ENCODE data around the gene KCNH5.
A peak's percentile ranks its signal among the peaks of the same experiment; 100 is the strongest.

Gene KCNH5, protein sequence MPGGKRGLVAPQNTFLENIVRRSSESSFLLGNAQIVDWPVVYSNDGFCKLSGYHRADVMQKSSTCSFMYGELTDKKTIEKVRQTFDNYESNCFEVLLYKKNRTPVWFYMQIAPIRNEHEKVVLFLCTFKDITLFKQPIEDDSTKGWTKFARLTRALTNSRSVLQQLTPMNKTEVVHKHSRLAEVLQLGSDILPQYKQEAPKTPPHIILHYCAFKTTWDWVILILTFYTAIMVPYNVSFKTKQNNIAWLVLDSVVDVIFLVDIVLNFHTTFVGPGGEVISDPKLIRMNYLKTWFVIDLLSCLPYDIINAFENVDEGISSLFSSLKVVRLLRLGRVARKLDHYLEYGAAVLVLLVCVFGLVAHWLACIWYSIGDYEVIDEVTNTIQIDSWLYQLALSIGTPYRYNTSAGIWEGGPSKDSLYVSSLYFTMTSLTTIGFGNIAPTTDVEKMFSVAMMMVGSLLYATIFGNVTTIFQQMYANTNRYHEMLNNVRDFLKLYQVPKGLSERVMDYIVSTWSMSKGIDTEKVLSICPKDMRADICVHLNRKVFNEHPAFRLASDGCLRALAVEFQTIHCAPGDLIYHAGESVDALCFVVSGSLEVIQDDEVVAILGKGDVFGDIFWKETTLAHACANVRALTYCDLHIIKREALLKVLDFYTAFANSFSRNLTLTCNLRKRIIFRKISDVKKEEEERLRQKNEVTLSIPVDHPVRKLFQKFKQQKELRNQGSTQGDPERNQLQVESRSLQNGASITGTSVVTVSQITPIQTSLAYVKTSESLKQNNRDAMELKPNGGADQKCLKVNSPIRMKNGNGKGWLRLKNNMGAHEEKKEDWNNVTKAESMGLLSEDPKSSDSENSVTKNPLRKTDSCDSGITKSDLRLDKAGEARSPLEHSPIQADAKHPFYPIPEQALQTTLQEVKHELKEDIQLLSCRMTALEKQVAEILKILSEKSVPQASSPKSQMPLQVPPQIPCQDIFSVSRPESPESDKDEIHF

DNA sequence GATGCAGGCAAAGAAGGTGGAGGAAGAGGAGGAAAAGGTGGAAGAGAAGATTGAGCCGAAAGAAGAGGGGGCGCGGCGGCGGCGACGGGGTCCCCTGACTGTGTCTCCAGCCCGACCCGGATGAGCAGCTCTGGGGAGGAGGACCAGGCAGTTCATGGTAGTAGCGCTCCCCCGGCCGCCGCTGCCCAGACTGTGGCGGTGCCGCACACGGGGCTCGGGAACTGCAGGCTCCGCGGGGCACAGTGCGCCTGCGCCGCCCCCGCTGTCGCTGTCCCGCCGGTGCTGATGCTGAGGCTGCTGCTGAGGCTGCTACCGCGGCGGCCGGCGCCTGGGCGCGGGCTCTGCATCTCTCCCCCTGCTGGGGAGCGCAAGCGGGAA is at the start of gene KCNH5:
TSS of gene KCNH5 (minus strand) at position 225 of the 378 bp plus-strand sequence. CDS start 272 bp downstream, outside the sequence.
- no peak for TF ChIP-seq GATA3 (IDR thresholded peaks at IDR 0.05; ENCODE audit: low read depth, low read length)

DNA sequence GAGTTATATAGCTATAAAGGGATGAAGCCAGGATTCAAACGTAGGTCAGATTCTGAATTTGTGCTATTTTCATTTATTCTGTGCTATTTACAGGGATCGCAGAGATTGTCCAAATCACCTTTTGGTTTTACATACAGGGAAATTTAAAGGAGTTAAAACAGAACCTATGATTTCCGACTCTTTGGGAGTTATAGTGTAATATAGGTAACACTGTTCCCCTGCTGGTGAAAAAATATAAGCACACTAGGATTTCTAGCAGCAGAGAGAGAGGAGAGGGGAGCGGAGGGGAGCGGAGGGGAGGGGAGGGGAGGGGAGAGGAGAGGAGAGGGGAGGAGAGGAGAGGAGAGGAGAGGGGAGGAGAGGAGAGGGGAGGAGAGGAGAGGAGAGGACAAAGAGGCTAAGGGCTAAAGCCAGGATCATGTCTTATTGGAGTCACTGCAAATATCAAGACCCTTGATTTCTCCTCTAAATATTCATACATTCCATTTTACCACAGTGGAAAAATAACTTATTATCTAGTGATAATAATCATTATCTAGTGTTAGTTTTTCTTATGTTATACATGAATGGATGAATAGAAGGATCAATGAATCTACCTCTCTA is 46.2 kb upstream of the KCNH5 start:
- TF ChIP-seq GATA3 (IDR thresholded peaks at IDR 0.05; ENCODE audit: low read depth, low read length) (no peak), GATA2 (IDR thresholded peaks at IDR 0.05; ENCODE audit: low read depth, low read length) (no peak)

DNA sequence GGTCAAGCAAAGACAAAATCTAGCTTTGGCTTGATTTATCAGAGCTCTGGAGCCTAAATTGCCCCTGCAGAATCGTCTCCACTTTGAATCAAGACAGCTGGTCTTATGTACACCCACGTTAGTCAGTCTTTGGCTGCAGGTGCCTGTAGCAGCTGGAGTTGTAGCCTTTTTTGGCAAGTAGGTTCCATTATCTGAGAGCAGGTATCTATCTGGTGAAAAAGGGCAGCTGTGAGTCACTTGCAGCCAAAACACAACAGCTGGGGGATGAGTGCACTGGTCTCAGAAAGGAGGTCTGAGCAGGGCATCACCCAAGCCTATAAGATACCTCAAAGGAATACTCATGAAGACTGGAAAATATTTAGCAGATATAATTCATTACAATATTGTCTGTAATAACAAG is 43.6 kb upstream of the KCNH5 start:
- TF ChIP-seq GATA2 (IDR thresholded peaks at IDR 0.05; ENCODE audit: low read depth, low read length) = no peak
- TF ChIP-seq GATA3 (IDR thresholded peaks at IDR 0.05; ENCODE audit: low read depth, low read length) = no peak

DNA sequence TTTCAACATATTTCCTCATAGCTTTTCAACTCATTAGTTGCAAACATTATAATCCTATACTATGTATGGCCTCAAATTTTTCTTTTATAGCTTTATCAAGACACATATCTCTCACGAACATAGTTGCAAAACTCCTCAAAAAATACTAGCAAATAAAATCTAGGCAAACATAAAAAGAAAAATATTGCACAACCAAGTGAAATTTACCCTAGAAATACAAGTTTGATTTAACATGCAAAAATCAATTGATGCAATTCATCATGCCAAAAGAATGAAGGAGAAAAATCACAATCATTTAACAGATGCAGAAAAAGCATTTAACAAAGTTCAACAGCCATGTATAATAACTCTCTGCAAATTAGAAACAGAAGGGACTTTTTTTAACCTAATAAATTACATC is 33.3 kb upstream of the KCNH5 start:
- TF ChIP-seq GATA2 (IDR thresholded peaks at IDR 0.05; ENCODE audit: low read depth, low read length) (no peak), GATA3 (IDR thresholded peaks at IDR 0.05; ENCODE audit: low read depth, low read length) (no peak)

DNA sequence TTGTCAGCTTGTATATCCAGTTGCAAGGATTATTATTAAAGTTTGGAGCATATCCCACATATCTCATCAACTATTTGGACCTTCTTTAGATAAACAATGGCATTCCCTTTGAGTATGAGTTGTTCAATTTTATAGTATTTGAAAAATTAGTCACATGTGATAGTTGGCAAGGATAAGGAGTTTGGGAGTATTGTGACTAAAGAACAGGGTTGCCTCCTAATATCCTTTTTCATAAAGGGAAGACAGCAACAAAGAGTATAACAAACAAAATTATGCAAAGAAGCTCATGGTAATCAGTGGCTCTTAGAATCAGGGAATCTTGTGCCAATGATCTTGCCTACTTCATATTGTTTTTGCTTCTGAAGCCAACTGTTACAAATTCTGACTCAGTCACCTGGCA is 31.2 kb upstream of the KCNH5 start:
- TF ChIP-seq GATA2 (IDR thresholded peaks at IDR 0.05; ENCODE audit: low read depth, low read length) (no peak), GATA3 (IDR thresholded peaks at IDR 0.05; ENCODE audit: low read depth, low read length) (no peak)

DNA sequence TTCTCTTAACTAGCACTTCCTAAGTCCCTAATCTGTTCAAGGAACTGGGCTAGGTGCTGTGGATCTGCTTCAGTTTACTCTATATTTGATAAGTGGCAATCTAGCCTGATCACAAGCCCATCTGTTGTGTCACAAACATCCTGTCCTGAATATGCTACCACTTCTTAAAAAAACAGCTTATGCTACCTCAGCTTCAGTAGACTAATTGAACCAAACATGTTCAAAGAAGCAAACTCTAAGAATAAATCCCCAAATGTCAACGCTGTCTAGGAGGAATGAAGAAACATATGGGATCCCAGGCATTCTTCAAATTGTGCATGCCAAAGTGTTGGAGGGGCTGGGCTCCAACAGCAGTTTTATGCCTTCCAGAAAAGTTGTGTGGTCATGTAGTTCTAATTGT is 10.4 kb upstream of the KCNH5 start:
- TF ChIP-seq GATA3 (IDR thresholded peaks at IDR 0.05; ENCODE audit: low read depth, low read length) = no peak
- TF ChIP-seq GATA2 (IDR thresholded peaks at IDR 0.05; ENCODE audit: low read depth, low read length) = no peak

DNA sequence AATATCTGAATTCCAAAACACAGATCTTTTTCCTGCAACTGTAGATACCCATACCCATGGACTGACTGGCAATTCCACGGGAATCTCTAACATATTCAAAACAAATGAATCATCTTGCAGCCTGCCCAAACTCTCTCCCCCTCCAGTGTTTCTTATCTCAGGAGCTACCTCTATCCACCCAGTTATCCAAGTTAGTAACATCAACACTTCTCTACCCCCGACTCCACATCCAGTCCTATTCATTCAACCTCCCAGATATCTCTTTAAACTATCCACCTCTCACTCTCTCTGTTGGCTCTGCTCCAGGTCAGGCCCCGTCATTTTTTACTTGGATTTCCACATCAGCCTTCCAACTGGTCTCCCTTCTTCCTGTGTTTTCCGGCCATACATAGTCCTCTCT is 6.7 kb upstream of the KCNH5 start:
- TF ChIP-seq GATA3 (IDR thresholded peaks at IDR 0.05; ENCODE audit: low read depth, low read length) (no peak), GATA2 (IDR thresholded peaks at IDR 0.05; ENCODE audit: low read depth, low read length) (no peak)

DNA sequence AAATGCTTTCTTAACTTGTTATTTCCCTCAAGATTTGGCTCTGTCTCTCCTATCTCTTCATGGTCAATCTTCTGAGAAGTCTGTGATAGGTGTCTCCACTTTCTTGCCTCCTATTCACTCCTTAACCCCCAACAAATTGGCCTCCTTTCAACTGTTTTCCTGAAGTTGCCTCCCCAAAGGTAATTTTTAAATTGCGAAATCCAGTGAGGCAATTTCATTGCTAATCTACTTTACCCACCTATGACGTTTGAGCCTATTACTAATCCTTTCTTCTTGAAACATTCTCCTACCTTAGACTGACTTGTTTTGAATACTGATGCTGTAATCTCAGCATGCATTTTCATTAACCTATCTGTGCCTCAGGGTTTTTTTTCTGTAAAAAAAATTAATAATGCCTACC is 6.0 kb upstream of the KCNH5 start:
- TF ChIP-seq GATA2 (IDR thresholded peaks at IDR 0.05; ENCODE audit: low read depth, low read length) (no peak), GATA3 (IDR thresholded peaks at IDR 0.05; ENCODE audit: low read depth, low read length) (no peak)

DNA sequence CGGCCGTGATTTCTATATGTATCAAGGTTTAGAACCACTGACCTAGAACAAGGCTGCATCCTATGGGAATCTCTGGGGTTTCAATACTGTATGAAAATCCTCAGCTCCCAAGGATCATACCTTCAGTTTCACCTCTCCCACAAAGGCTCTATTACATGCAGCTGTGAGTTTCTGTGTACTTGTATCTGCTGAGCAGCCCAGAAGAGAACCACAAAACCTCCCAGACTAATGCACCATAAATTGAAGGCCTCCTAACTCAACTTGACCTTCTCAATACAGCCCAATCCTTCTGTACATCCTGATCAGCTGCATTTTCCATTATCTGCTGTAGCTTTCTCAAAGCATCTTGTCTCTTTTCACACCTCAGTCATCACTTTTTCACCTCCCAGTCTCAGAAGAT is 5.4 kb upstream of the KCNH5 start:
- TF ChIP-seq GATA3 (IDR thresholded peaks at IDR 0.05; ENCODE audit: low read depth, low read length) = no peak
- no peak for TF ChIP-seq GATA2 (IDR thresholded peaks at IDR 0.05; ENCODE audit: low read depth, low read length)

DNA sequence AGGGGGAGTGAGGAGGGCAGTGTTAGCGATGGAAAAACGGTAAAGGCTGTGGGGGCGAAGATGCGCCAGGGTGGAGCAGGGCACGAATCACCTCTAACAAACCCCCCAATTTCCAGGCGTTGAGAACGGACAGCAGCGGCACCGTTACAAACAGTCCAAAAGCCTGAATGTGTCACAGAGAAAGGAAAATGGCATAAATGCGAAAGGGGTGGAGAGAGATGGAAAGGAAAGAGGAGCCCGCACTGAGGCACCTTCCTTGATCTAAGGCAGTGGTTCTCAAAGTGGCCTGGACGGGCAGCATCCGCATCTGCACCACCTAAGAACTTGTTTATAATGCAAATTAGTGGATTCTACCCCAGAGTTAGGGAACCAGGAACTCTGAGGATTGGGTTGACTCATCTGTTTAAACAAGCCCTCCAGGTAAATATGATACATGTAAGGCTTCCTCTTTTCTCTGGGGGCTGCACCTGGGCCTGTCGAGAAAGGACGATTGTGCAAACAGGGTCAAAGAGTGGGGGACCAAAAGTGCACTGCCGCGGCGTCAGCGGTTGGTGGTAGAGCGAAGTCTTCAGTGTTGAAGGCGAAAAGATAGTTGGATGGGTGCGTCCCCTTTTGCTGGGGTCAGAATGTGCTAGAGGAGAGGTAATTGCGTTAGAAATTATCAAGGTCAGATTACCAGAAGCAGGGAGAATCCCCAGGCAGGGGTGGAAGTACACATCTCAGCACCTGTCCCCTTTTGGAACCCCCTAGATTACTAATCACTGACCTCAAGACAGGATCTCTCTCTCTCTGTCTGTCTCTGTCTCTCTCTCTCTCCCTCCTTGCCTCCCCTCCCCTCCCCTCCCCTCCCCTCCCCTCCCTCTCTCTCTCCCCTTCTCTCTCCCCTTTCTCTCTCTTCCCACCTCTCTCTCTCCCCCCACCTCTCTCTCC is 1.3 kb upstream of the KCNH5 start:
- TF ChIP-seq GATA2 (IDR thresholded peaks at IDR 0.05; ENCODE audit: low read depth, low read length) (no peak), GATA3 (IDR thresholded peaks at IDR 0.05; ENCODE audit: low read depth, low read length) (no peak)

DNA sequence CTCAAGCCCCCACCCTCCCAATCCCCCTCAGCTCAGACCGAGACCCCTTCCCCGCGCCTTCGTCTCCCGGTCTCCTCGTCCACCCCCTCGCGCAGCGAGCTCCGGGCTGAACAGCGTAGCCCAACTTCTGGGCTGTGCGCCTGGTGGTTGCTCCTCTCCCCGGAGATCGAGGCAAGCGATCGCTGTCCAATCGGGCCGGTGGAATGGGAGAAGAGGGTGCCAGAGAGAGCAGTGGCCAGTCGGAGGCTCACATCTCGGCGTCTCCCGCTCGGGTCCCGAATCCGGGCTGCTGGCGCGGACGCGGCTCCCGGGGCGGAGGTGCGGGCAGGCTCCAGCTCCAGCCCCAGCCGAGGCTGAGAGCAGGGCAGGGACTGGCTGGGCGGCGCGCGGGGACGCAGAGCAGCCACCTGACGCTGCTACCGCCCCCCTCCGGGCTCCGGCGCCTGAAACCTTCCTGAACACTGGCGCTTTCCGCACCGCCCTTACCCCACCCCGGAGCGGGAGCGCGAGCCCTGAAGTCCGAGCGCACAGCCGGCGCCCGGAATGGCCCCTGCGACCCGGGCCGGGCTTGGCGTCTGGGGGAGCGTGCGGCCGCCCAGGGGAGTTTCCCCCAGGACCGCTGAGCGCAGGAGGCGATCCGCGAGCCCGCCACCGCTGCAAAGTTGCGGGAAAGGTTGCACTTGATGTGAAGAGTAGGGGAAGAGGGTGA is 508 bp upstream of the KCNH5 start:
- TF ChIP-seq GATA3 (IDR thresholded peaks at IDR 0.05; ENCODE audit: low read depth, low read length) = no peak
- TF ChIP-seq GATA2 (IDR thresholded peaks at IDR 0.05; ENCODE audit: low read depth, low read length) = peak; percentile 36; the same call in 1 of the 2 replicates

DNA sequence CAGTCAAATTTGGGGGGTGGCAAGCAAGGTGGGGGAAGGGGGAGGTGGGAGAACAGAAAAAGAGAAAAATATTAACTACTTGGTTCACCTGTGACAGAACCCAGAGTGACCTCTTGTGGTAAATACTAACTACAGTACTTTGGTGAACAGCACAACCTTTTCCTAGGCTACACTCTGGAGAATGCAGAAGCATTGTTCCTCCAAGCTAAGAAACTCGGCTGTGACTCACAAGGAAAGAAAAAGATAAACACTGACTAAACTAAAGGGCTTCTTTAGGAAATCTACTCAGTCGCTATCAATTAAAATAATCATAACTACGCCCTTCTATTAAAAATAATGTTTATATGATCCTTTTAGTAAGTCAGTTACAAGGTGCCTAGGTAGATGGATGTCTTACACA is 5.4 kb downstream of the KCNH5 start:
- TF ChIP-seq GATA3 (IDR thresholded peaks at IDR 0.05; ENCODE audit: low read depth, low read length) (no peak), GATA2 (IDR thresholded peaks at IDR 0.05; ENCODE audit: low read depth, low read length) (no peak)

DNA sequence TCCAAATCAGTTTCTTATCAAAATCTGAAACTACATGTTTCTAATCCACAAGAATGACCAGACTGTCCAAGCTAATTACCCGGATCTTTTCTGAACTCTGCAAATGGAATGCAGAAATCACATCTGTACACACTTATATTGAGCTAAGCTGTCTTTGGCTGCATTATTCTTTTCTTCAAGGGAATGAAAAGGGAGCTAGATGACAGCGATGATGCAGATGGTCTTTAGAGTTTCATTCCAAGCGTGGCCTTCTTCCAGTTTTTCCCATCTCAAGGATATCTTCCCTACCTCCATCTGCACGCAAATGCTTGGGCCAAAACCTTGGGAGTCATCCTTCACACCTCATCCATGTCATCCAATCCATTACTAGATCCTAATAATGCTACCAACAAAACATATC is 12.6 kb downstream of the KCNH5 start:
- TF ChIP-seq GATA2 (IDR thresholded peaks at IDR 0.05; ENCODE audit: low read depth, low read length) = no peak
- TF ChIP-seq GATA3 (IDR thresholded peaks at IDR 0.05; ENCODE audit: low read depth, low read length) = no peak

Data from SH-SY5Y (cell line).